Hepatocyte (in vitro differentiated cells): ENCODE results near the gene ZMIZ1. TPM values are rescaled to one million over a fixed set of nuclear protein-coding genes. Genes with fewer than 3 reads are reported as not detected.

Experiments
- DNase-seq: peaks from one replicate; pipeline ENCODE4 v3.0.0-alpha.2; 2016; ENCODE audit warnings: low spot score
- H2AFZ ChIP-seq: fragments of 200-600 bp; sonication (generic); 2 replicates; pipeline ENCODE4 v1.6.0; 2016; ENCODE audit warnings: antibody characterized with exemption, mild to moderate bottlenecking
- H3K27ac ChIP-seq: fragments of 200-600 bp; sonication (generic); 2 replicates; pipeline ENCODE4 v1.5.1; 2016; ENCODE audit warnings: mild to moderate bottlenecking
- H3K27me3 ChIP-seq: fragments of 200-600 bp; sonication (generic); 2 replicates; pipeline ENCODE4 v1.6.1; 2016
- H3K36me3 ChIP-seq: fragments of 200-600 bp; sonication (generic); replicated peaks from 2 replicates; pipeline ENCODE4 v1.5.1; 2016; ENCODE audit warnings: low read depth; ENCODE audit not compliant: insufficient read depth
- H3K4me1 ChIP-seq: fragments of 200-600 bp; sonication (generic); 2 replicates; pipeline ENCODE4 v1.5.1; 2016; ENCODE audit warnings: mild to moderate bottlenecking, moderate library complexity; ENCODE audit not compliant: insufficient read depth
- H3K4me2 ChIP-seq: fragments of 200-600 bp; sonication (generic); 2 replicates; pipeline ENCODE4 v1.6.0; 2016
- H3K4me3 ChIP-seq: fragments of 200-600 bp; sonication (generic); 2 replicates; pipeline ENCODE4 v1.5.1; 2016; ENCODE audit warnings: mild to moderate bottlenecking
- H3K79me2 ChIP-seq: fragments of 200-600 bp; sonication (generic); 2 replicates; pipeline ENCODE4 v1.6.0; 2017; ENCODE audit warnings: mild to moderate bottlenecking
- H3K9me2 ChIP-seq: fragments of 200-600 bp; sonication (generic); replicated peaks from 2 replicates; pipeline ENCODE4 v1.6.0; 2017; ENCODE audit warnings: mild to moderate bottlenecking; ENCODE audit not compliant: insufficient read depth
- H3K9me3 ChIP-seq: fragments of 200-600 bp; sonication (generic); 2 replicates; pipeline ENCODE4 v1.5.1; 2016; ENCODE audit warnings: low read depth, mild to moderate bottlenecking
- H4K20me1 ChIP-seq: fragments of 200-600 bp; sonication (generic); 2 replicates; pipeline ENCODE4 v1.6.0; 2016; ENCODE audit warnings: mild to moderate bottlenecking; ENCODE audit not compliant: insufficient read depth, poor library complexity, severe bottlenecking
- EZH2 ChIP-seq: fragments of 200-600 bp; sonication (generic); IDR thresholded peaks from 2 replicates; pipeline ENCODE4 v1.6.1; 2016; ENCODE audit warnings: antibody characterized with exemption, mild to moderate bottlenecking, borderline replicate concordance
- EZH2phosphoT487 ChIP-seq: fragments of 200-600 bp; sonication (generic); IDR thresholded peaks from one replicate; pipeline ENCODE4 v1.6.1; 2018; ENCODE audit warnings: antibody characterized with exemption, mild to moderate bottlenecking, low read depth, moderate library complexity; ENCODE audit not compliant: unreplicated experiment, severe bottlenecking
- WGBS: methylation state at CpG from one replicate; pipeline ENCODE4 v1.1.6; 2016; ENCODE audit warnings: low lambda C conversion rate; ENCODE audit errors: missing lambda C conversion rate; 5-methylcytosine and 5-hydroxymethylcytosine counted together
- polyA plus RNA-seq: library from polyadenylated mRNA; unstranded; fragments of >200 nt; fragmentation: Nextera tagmentation; extraction: Ambion mirVana; gene quantifications from 2 replicates; pipeline ENCODE4 v1.2.1, GENCODE V29; 2016
- total RNA-seq: library from RNA; depleted of rRNA; stranded (reverse); fragments of >200 nt; gene quantifications from 2 replicates; pipeline ENCODE4 v1.2.3, GENCODE V29; 2014
- TF ChIP-seq, protein P1 (sequence below): fragments of 200-600 bp; sonication (generic); IDR thresholded peaks from 2 replicates; pipeline ENCODE4 v1.5.1; 2016; ENCODE audit warnings: antibody characterized with exemption, mild to moderate bottlenecking; ENCODE audit not compliant: poor library complexity

ZMIZ1 gene
- total and polyA plus RNA-seq, 2 experiments from 2014 or later: 30.9 to 32.4 TPM

DNA sequence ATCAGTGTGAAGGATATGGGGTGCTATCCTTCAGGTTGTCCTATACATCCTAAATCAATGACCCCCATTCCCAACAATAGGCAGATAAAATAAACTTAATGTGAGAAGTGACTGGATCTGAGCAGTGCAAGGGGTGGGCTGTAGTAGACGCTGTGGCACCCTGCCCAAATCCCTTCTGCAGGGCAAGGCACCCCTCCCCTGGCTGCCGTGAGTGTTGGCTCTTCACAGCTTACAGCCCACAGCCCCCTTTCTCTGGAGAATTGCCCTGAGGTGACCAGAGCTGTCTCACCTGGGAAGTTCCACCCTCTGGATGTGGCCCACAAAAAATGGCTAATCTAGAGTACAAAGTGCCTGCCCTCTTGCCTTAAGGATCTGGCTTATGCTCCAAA, 252.7 kb downstream of the ZMIZ1 start:
- DNase-seq: no peak
- H3K4me3 ChIP-seq: no peak overlapping the region
- WGBS: 91% methylated on average over 2 of the region's 2 CpGs
- no peak overlapping the region for H3K27ac ChIP-seq
- no peaks in the 10 kb centered on the region for H3K4me1 ChIP-seq
- H3K9me2 ChIP-seq: no peaks in the 10 kb centered on the region
- no peaks in the 10 kb centered on the region for H3K27me3 ChIP-seq
- H4K20me1 ChIP-seq: no peaks in the 10 kb centered on the region
- TF ChIP-seq, protein P1, sequence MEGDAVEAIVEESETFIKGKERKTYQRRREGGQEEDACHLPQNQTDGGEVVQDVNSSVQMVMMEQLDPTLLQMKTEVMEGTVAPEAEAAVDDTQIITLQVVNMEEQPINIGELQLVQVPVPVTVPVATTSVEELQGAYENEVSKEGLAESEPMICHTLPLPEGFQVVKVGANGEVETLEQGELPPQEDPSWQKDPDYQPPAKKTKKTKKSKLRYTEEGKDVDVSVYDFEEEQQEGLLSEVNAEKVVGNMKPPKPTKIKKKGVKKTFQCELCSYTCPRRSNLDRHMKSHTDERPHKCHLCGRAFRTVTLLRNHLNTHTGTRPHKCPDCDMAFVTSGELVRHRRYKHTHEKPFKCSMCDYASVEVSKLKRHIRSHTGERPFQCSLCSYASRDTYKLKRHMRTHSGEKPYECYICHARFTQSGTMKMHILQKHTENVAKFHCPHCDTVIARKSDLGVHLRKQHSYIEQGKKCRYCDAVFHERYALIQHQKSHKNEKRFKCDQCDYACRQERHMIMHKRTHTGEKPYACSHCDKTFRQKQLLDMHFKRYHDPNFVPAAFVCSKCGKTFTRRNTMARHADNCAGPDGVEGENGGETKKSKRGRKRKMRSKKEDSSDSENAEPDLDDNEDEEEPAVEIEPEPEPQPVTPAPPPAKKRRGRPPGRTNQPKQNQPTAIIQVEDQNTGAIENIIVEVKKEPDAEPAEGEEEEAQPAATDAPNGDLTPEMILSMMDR: no peak
- TF ChIP-seq EZH2phosphoT487 (no peak), EZH2 (no peak)
- H2AFZ ChIP-seq: no peak overlapping the region
- H3K4me2 ChIP-seq: no peak overlapping the region
- no peaks in the 10 kb centered on the region for H3K79me2 ChIP-seq
- H3K9me3 ChIP-seq: no peaks in the 10 kb centered on the region
- H3K36me3 ChIP-seq: no peaks in the 10 kb centered on the region

DNA sequence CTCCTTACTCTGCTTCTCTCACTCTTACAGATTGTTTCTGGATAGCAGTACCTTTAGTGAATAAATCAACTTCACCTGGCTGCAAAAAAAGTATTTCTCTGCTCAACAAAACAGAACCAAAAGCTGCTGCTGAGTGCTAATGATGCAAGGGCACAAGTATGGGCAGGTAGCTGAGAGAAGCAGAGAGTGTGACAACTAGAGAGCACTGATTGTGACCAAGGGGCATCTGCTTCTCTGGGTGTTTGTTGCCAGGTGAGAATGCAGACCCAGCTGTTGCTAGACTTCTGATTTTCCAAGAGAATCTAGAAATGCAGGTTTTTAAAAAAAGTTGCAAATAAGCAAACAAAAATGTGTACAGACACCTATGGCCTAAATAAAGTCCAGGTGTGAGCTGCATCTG, 253.2 kb downstream of the ZMIZ1 start:
- Histone ChIP-seq H3K27me3 (no peaks in the 10 kb centered on the region), H3K4me3 (no peak overlapping the region), H3K9me3 (no peaks in the 10 kb centered on the region), H3K79me2 (no peaks in the 10 kb centered on the region), H2AFZ (no peak overlapping the region), H3K36me3 (no peaks in the 10 kb centered on the region), H4K20me1 (no peaks in the 10 kb centered on the region), H3K27ac (no peak overlapping the region), H3K9me2 (no peaks in the 10 kb centered on the region), H3K4me2 (no peak overlapping the region), H3K4me1 (no peaks in the 10 kb centered on the region)
- TF ChIP-seq EZH2: no peak
- TF ChIP-seq, protein P1: no peak
- no peak for DNase-seq

DNA sequence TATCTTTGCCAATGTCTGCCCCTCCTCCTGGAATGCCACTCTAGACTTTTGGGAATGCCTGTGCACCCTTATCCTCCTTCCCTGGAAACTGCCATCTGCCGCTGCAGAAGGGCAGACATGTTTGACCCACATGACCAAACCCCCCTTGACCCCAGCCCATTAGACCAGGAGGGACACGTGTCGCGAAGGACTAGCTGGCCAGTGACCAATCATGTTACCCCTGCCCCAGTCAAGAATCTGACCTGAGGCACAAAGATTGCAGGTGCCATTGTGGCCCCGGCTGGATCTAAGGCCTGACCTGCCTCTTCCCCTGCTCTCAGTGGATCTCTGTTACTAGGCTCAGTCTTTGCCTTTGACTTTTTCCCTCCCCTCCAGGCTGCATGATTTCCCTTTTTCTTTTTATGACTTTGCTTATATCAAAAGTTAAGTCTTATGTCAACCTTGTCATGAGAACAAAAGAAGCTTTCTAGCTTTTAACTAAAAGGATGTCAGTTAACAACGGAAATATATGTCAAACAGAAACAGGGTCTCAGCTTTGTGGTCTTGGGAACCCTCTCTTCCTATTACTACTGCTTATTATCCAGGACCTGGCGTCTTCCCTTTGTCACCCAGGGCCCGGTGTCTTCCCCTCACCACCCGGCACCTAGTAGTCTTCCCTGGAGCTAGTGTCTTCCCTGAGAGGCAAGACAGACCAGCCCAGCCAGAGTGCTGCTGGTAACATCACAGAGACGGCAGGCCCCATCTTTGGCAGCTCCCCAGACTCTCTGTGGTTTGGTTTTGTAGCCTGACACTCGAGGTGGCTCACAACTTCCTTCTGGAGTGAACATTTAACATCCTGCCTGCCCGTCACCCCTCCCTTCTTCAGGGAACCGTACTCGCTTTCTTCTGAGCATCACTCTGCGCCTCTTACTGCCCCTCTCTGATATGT, 254.1 kb downstream of the ZMIZ1 start:
- Histone ChIP-seq H3K36me3 (no peaks in the 10 kb centered on the region), H3K4me1 (no peaks in the 10 kb centered on the region), H3K4me3 (no peak overlapping the region), H3K27ac (no peak overlapping the region), H2AFZ (no peak overlapping the region), H3K9me2 (no peaks in the 10 kb centered on the region), H3K79me2 (no peaks in the 10 kb centered on the region), H3K27me3 (no peaks in the 10 kb centered on the region), H3K4me2 (no peak overlapping the region), H4K20me1 (no peaks in the 10 kb centered on the region), H3K9me3 (no peaks in the 10 kb centered on the region)
- DNase-seq: no peak
- TF ChIP-seq EZH2phosphoT487: no peak
- TF ChIP-seq, protein P1: no peak
- no peak for TF ChIP-seq EZH2
- 75% methylated on average over 15 of the region's 15 CpGs for WGBS
